HG03378 (cell line): ENCODE results near the gene SRPK3.

Experiments
- ATAC-seq: cut with Tn5 transposase; IDR thresholded peaks from one replicate; pipeline ENCODE4 v1.9.1; 2021; ENCODE audit warnings: mild to moderate bottlenecking, moderate library complexity; ENCODE audit not compliant: unreplicated experiment

SRPK3 gene

GRCh38 chrX:153769158-153769864, 11.5 kb upstream of the SRPK3 start:
- no peak for ATAC-seq

GRCh38 chrX:153769865-153770600, 10.8 kb upstream of the SRPK3 start:
- no peak for ATAC-seq

- ATAC-seq, result no peak
These were observed 10.0 kb upstream of the SRPK3 start for GRCh38 chrX:153770601-153771414.

GRCh38 chrX:153771415-153772315, 9.2 kb upstream of the SRPK3 start:
- no peak for ATAC-seq

GRCh38 chrX:153772316-153773217, 8.3 kb upstream of the SRPK3 start:
- ATAC-seq, result no peak

GRCh38 chrX:153773218-153773611, 7.6 kb upstream of the SRPK3 start:
- ATAC-seq, result no peak

- ATAC-seq, result no peak
These were observed 6.9 kb upstream of the SRPK3 start for GRCh38 chrX:153773741-153774575.

- no peak for ATAC-seq
These were observed 6.1 kb upstream of the SRPK3 start for GRCh38 chrX:153774576-153775292.

GRCh38 chrX:153775293-153776119, 5.3 kb upstream of the SRPK3 start:
- no peak for ATAC-seq

GRCh38 chrX:153776120-153776599, 4.7 kb upstream of the SRPK3 start:
- ATAC-seq, result no peak

GRCh38 chrX:153776611-153777045, 4.2 kb upstream of the SRPK3 start:
- no peak for ATAC-seq

GRCh38 chrX:153777261-153778090, 3.4 kb upstream of the SRPK3 start:
- ATAC-seq, result no peak

- no peak for ATAC-seq
These were observed 2.7 kb upstream of the SRPK3 start for GRCh38 chrX:153778181-153778580.

- ATAC-seq, result no peak
These were observed 2.1 kb upstream of the SRPK3 start for GRCh38 chrX:153778684-153779101.

- ATAC-seq, result no peak
These were observed 757 bp upstream of the SRPK3 start for GRCh38 chrX:153779891-153780677.
